HEK293 (cell line): Measurements from ENCODE around the gene KANK2.

ENCODE experiments used
- GLIS1 ChIP-seq: fragments of 450-650 bp; formaldehyde crosslinking; IDR thresholded peaks from 2 replicates; pipeline ENCODE4 v1.5.1; 2016; ENCODE audit warnings: missing biosample characterization, missing genetic modification characterization
- KLF10 ChIP-seq: fragments of 450-650 bp; IDR thresholded peaks from 2 replicates; pipeline ENCODE4 v1.5.1; 2018; ENCODE audit warnings: missing biosample characterization, mild to moderate bottlenecking, missing genetic modification characterization
- OSR2 ChIP-seq: fragments of 450-650 bp; formaldehyde crosslinking; IDR thresholded peaks from 2 replicates; pipeline ENCODE4 v1.5.1; 2016; ENCODE audit warnings: missing biosample characterization, missing genetic modification characterization
- PRDM1 ChIP-seq: fragments of 450-650 bp; formaldehyde crosslinking; IDR thresholded peaks from 2 replicates; pipeline ENCODE4; 2016; ENCODE audit warnings: missing biosample characterization, missing genetic modification characterization
- PRDM6 ChIP-seq: fragments of 450-650 bp; formaldehyde crosslinking; IDR thresholded peaks from 2 replicates; pipeline ENCODE4 v1.5.1; 2017; ENCODE audit warnings: missing biosample characterization, missing genetic modification characterization
- REPIN1 ChIP-seq: fragments of 450-650 bp; formaldehyde crosslinking; IDR thresholded peaks from 2 replicates; pipeline ENCODE4 v1.5.1; 2017; ENCODE audit warnings: missing biosample characterization, missing genetic modification characterization, low read depth
- ZBTB20 ChIP-seq: fragments of 450-650 bp; formaldehyde crosslinking; IDR thresholded peaks from 2 replicates; pipeline ENCODE4 v1.5.1; 2016; ENCODE audit warnings: missing biosample characterization, missing genetic modification characterization
- ZBTB21 ChIP-seq: fragments of 450-650 bp; formaldehyde crosslinking; IDR thresholded peaks from 2 replicates; pipeline ENCODE4 v1.5.1; 2017; ENCODE audit warnings: missing biosample characterization, missing genetic modification characterization
- ZBTB48 ChIP-seq: fragments of 450-650 bp; formaldehyde crosslinking; IDR thresholded peaks from 2 replicates; pipeline ENCODE4 v1.5.1; 2016; ENCODE audit warnings: missing biosample characterization, missing genetic modification characterization
- ZFHX2 ChIP-seq: fragments of 450-650 bp; formaldehyde crosslinking; conservative IDR thresholded peaks from 2 replicates; pipeline ENCODE4 v1.5.1; 2016; ENCODE audit warnings: missing biosample characterization, missing genetic modification characterization
- ZFP41 ChIP-seq: fragments of 450-650 bp; formaldehyde crosslinking; IDR thresholded peaks from 2 replicates; pipeline ENCODE4 v1.5.1; 2016; ENCODE audit warnings: missing biosample characterization, missing genetic modification characterization, borderline replicate concordance
- ZIC2 ChIP-seq: fragments of 450-650 bp; formaldehyde crosslinking; IDR thresholded peaks from 2 replicates; pipeline ENCODE4 v1.5.1; 2016; ENCODE audit warnings: missing biosample characterization, missing genetic modification characterization
- ZNF121 ChIP-seq: fragments of 450-650 bp; formaldehyde crosslinking; IDR thresholded peaks from 2 replicates; pipeline ENCODE4 v1.5.1; 2016; ENCODE audit warnings: missing biosample characterization, missing genetic modification characterization
- ZNF146 ChIP-seq: fragments of 450-650 bp; formaldehyde crosslinking; IDR thresholded peaks from 2 replicates; pipeline ENCODE4 v1.5.1; 2016; ENCODE audit warnings: missing biosample characterization, missing genetic modification characterization
- ZNF248 ChIP-seq: fragments of 450-650 bp; formaldehyde crosslinking; IDR thresholded peaks from 2 replicates; pipeline ENCODE4 v1.5.1; 2017; ENCODE audit warnings: missing biosample characterization, missing genetic modification characterization
- ZNF26 ChIP-seq: fragments of 450-650 bp; formaldehyde crosslinking; IDR thresholded peaks from 2 replicates; pipeline ENCODE4 v1.5.1; 2016; ENCODE audit warnings: missing biosample characterization, missing genetic modification characterization
- ZNF48 ChIP-seq: fragments of 450-650 bp; formaldehyde crosslinking; IDR thresholded peaks from 2 replicates; pipeline ENCODE4 v1.5.1; 2016; ENCODE audit warnings: missing biosample characterization, missing genetic modification characterization
- ZNF521 ChIP-seq: fragments of 450-650 bp; formaldehyde crosslinking; IDR thresholded peaks from 2 replicates; pipeline ENCODE4 v1.5.1; 2017; ENCODE audit warnings: missing biosample characterization, mild to moderate bottlenecking, missing genetic modification characterization
- ZNF654 ChIP-seq: fragments of 450-650 bp; formaldehyde crosslinking; IDR thresholded peaks from 2 replicates; pipeline ENCODE4 v1.5.1; 2016; ENCODE audit warnings: low read depth, missing biosample characterization, missing genetic modification characterization
- ZNF658 ChIP-seq: fragments of 450-650 bp; formaldehyde crosslinking; IDR thresholded peaks from 2 replicates; pipeline ENCODE4; 2016; ENCODE audit warnings: missing biosample characterization, missing genetic modification characterization
- ZNF664 ChIP-seq: fragments of 450-650 bp; formaldehyde crosslinking; IDR thresholded peaks from 2 replicates; pipeline ENCODE4 v1.5.1; 2016; ENCODE audit warnings: missing biosample characterization, missing genetic modification characterization
- ZNF76 ChIP-seq: fragments of 450-650 bp; formaldehyde crosslinking; IDR thresholded peaks from 2 replicates; pipeline ENCODE4; 2016; ENCODE audit warnings: low read depth, missing biosample characterization, missing genetic modification characterization, borderline replicate concordance
- ZNF785 ChIP-seq: fragments of 450-650 bp; formaldehyde crosslinking; IDR thresholded peaks from 2 replicates; pipeline ENCODE4 v1.5.1; 2016; ENCODE audit warnings: missing biosample characterization, missing genetic modification characterization
- ZNF837 ChIP-seq: fragments of 450-650 bp; formaldehyde crosslinking; IDR thresholded peaks from 2 replicates; pipeline ENCODE4 v1.5.1; 2016; ENCODE audit warnings: missing biosample characterization, missing genetic modification characterization
- TF ChIP-seq, protein P1 (sequence below): fragments of 450-650 bp; formaldehyde crosslinking; IDR thresholded peaks from 2 replicates; pipeline ENCODE4 v1.5.1; 2016; ENCODE audit warnings: missing biosample characterization, missing genetic modification characterization
- TF ChIP-seq, protein P2 (sequence below): fragments of 450-650 bp; formaldehyde crosslinking; IDR thresholded peaks from 2 replicates; pipeline ENCODE4 v1.5.1; 2016; ENCODE audit warnings: missing biosample characterization, missing genetic modification characterization
- TF ChIP-seq, protein P3 (sequence below): fragments of 450-650 bp; formaldehyde crosslinking; IDR thresholded peaks from 2 replicates; pipeline ENCODE4 v1.5.1; 2016; ENCODE audit warnings: missing biosample characterization, missing genetic modification characterization

KANK2 gene

GRCh38 chr19:11137542-11138384 is 59.6 kb downstream of the KANK2 start (continued):
- TF ChIP-seq ZNF664 (tag by site-specific recombination) (peak; percentile 51; the same call in 1 of the 2 replicates), ZNF521 (tag by site-specific recombination) (no peak), ZFHX2 (tag by site-specific recombination) (peak; percentile 77), ZNF837 (tag by site-specific recombination) (no peak), ZNF121 (tag by site-specific recombination) (no peak), ZBTB21 (tag by site-specific recombination) (peak; percentile 61), ZFP41 (tag by site-specific recombination) (no peak), PRDM1 (no peak), ZIC2 (tag by site-specific recombination) (peak; percentile 63), ZNF248 (tag by site-specific recombination) (no peak), OSR2 (peak; percentile 55), ZBTB20 (no peak; the same call in 1 of the 2 replicates), ZNF76 (tag by site-specific recombination) (peak; percentile 52; the same call in 1 of the 2 replicates), KLF10 (peak; percentile 38; the same call in 1 of the 2 replicates), ZBTB48 (no peak), ZNF26 (tag by site-specific recombination) (no peak), ZNF654 (tag by site-specific recombination) (peak; percentile 86), ZNF48 (tag by site-specific recombination) (no peak), REPIN1 (tag by site-specific recombination) (no peak), PRDM6 (no peak), ZNF658 (no peak), ZNF785 (tag by site-specific recombination) (no peak), ZNF146 (tag by site-specific recombination) (no peak), GLIS1 (tag by site-specific recombination) (peak; percentile 99)
- TF ChIP-seq, protein P1, sequence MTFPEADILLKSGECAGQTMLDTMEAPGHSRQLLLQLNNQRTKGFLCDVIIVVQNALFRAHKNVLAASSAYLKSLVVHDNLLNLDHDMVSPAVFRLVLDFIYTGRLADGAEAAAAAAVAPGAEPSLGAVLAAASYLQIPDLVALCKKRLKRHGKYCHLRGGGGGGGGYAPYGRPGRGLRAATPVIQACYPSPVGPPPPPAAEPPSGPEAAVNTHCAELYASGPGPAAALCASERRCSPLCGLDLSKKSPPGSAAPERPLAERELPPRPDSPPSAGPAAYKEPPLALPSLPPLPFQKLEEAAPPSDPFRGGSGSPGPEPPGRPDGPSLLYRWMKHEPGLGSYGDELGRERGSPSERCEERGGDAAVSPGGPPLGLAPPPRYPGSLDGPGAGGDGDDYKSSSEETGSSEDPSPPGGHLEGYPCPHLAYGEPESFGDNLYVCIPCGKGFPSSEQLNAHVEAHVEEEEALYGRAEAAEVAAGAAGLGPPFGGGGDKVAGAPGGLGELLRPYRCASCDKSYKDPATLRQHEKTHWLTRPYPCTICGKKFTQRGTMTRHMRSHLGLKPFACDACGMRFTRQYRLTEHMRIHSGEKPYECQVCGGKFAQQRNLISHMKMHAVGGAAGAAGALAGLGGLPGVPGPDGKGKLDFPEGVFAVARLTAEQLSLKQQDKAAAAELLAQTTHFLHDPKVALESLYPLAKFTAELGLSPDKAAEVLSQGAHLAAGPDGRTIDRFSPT (tag by site-specific recombination): 0 out of 2 replicates have a peak, but pooled peaks have one; percentile 34
- TF ChIP-seq, protein P2, sequence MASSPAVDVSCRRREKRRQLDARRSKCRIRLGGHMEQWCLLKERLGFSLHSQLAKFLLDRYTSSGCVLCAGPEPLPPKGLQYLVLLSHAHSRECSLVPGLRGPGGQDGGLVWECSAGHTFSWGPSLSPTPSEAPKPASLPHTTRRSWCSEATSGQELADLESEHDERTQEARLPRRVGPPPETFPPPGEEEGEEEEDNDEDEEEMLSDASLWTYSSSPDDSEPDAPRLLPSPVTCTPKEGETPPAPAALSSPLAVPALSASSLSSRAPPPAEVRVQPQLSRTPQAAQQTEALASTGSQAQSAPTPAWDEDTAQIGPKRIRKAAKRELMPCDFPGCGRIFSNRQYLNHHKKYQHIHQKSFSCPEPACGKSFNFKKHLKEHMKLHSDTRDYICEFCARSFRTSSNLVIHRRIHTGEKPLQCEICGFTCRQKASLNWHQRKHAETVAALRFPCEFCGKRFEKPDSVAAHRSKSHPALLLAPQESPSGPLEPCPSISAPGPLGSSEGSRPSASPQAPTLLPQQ: peak; percentile 66
- TF ChIP-seq, protein P3, sequence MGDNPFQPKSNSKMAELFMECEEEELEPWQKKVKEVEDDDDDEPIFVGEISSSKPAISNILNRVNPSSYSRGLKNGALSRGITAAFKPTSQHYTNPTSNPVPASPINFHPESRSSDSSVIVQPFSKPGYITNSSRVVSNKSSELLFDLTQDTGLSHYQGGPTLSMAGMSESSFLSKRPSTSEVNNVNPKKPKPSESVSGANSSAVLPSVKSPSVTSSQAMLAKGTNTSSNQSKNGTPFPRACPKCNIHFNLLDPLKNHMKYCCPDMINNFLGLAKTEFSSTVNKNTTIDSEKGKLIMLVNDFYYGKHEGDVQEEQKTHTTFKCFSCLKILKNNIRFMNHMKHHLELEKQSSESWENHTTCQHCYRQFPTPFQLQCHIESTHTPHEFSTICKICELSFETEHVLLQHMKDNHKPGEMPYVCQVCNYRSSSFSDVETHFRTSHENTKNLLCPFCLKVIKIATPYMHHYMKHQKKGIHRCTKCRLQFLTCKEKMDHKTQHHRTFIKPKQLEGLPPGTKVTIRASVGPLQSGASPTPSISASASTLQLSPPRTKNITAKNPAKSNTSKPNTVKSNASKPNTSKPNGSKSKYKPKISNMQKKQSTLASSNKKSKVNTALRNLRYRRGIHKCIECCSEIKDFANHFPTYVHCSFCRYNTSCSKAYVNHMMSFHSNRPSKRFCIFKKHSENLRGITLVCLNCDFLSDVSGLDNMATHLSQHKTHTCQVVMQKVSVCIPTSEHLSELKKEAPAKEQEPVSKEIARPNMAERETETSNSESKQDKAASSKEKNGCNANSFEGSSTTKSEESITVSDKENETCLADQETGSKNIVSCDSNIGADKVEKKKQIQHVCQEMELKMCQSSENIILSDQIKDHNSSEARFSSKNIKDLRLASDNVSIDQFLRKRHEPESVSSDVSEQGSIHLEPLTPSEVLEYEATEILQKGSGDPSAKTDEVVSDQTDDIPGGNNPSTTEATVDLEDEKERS (tag by site-specific recombination): no peak
